GM12878 (cell line): ENCODE data around the gene BORCS5. TPM values are rescaled to one million over a fixed set of nuclear protein-coding genes. Genes with fewer than 3 reads are reported as not detected.
A peak's percentile ranks its signal among the peaks of the same experiment; 100 is the strongest.

ENCODE experiments used
- BMI1 ChIP-seq: fragments of 450-650 bp; IDR thresholded peaks from 2 replicates; pipeline ENCODE4 v1.6.1; 2016; ENCODE audit warnings: mild to moderate bottlenecking, moderate library complexity, borderline replicate concordance
- IKZF2 ChIP-seq, 2 experiments: fragments of 450-650 bp; IDR thresholded peaks; 2 replicates each; pipeline ENCODE4 v1.6.1; 2017; ENCODE audit warnings: mild to moderate bottlenecking in 2 of 2, moderate library complexity in 2 of 2
- MEF2B ChIP-seq: fragments of 450-650 bp; IDR thresholded peaks from 2 replicates; pipeline ENCODE4 v1.6.1; 2018; ENCODE audit warnings: mild to moderate bottlenecking, moderate library complexity; ENCODE audit not compliant: partially characterized antibody, poor library complexity, severe bottlenecking
- NBN ChIP-seq: fragments of 450-650 bp; IDR thresholded peaks from 2 replicates; pipeline ENCODE4 v1.6.1; 2016
- PAX8 ChIP-seq: fragments of 450-650 bp; IDR thresholded peaks from 2 replicates; pipeline ENCODE4 v1.6.1; 2017; ENCODE audit warnings: mild to moderate bottlenecking, moderate library complexity
- RBBP5 ChIP-seq: fragments of 200-600 bp; sonication (generic); conservative IDR thresholded peaks from 2 replicates; pipeline ENCODE4 v1.6.1; 2016
- SPI1 ChIP-seq: IDR thresholded peaks from 2 replicates; pipeline ENCODE4 v1.6.1; 2011; ENCODE audit warnings: low read depth, mild to moderate bottlenecking, low read length, moderate library complexity, borderline replicate concordance; ENCODE audit not compliant: insufficient read depth
- WRNIP1 ChIP-seq: IDR thresholded peaks from 2 replicates; pipeline ENCODE4 v1.6.1; 2011; ENCODE audit warnings: low read depth, low read length, improper control_type of control experiment, borderline replicate concordance
- ZNF207 ChIP-seq: fragments of 450-650 bp; IDR thresholded peaks from 2 replicates; pipeline ENCODE4 v1.6.1; 2014; ENCODE audit warnings: antibody characterized with exemption, mild to moderate bottlenecking, borderline replicate concordance
- ZNF217 ChIP-seq: fragments of 450-650 bp; IDR thresholded peaks from 2 replicates; pipeline ENCODE4 v1.6.1; 2017; ENCODE audit warnings: antibody characterized with exemption, mild to moderate bottlenecking
- polyA plus RNA-seq, 11 experiments: library from polyadenylated mRNA; depleted of rRNA in 4 of 11; unstranded in 6 of 11; stranded (reverse) in 5 of 11; fragments of >200 nt; fragmentation: Nextera tagmentation in 4 of 11; fragmentation: Illumina TruSeq in 1 of 11; extraction: Ambion mirVana in 4 of 11; extraction: Trizol in 1 of 11; gene quantifications; 1 replicate in 1 of 11; 2 replicates in 10 of 11; pipeline versions ENCODE4 v1.2.1 to v1.2.3, GENCODE V29; 2011 to 2016; ENCODE audit warnings: inconsistent platforms in 2 of 11, missing spikeins in 2 of 11, low read depth in 1 of 11
- total RNA-seq, 4 experiments: library from RNA; depleted of rRNA in 3 of 4; stranded (reverse); fragments of >200 nt in 3 of 4; fragmentation: Illumina TruSeq in 1 of 4; extraction: Trizol in 1 of 4; gene quantifications; 2 replicates each; pipeline versions ENCODE4 v1.2.1 to v1.2.3, GENCODE V29; 2013 to 2021
- TF ChIP-seq, protein P1 (sequence below): fragments of 450-650 bp; IDR thresholded peaks from 2 replicates; pipeline ENCODE4 v1.6.1; 2017; ENCODE audit warnings: antibody characterized with exemption, mild to moderate bottlenecking, moderate library complexity
- TF ChIP-seq, protein P2 (sequence below): fragments of 150-350 bp; IDR thresholded peaks from 2 replicates; pipeline ENCODE4 v1.6.1; 2014; ENCODE audit warnings: mild to moderate bottlenecking, low read depth, low read length
- TF ChIP-seq, protein P3 (sequence below): fragments of 450-650 bp; IDR thresholded peaks from 2 replicates; pipeline ENCODE4 v1.6.1; 2017; ENCODE audit warnings: mild to moderate bottlenecking, low read depth, inconsistent platforms; ENCODE audit not compliant: poor library complexity, severe bottlenecking
- TF ChIP-seq, protein P4 (sequence below): fragments of 450-650 bp; IDR thresholded peaks from 2 replicates; pipeline ENCODE4 v1.6.1; 2017; ENCODE audit warnings: mild to moderate bottlenecking, moderate library complexity
- TF ChIP-seq, protein P5 (sequence below): fragments of 450-650 bp; conservative IDR thresholded peaks from 2 replicates; pipeline ENCODE4 v1.6.1; 2017; ENCODE audit warnings: mild to moderate bottlenecking, moderate library complexity

The BORCS5 gene
- total and polyA plus RNA-seq, 10 of the 15 experiments (the other 5 are each of a cell fraction or from before 2014, with no cell fraction given) = 1.4 to 39.7 (median 16.1) TPM

DNA sequence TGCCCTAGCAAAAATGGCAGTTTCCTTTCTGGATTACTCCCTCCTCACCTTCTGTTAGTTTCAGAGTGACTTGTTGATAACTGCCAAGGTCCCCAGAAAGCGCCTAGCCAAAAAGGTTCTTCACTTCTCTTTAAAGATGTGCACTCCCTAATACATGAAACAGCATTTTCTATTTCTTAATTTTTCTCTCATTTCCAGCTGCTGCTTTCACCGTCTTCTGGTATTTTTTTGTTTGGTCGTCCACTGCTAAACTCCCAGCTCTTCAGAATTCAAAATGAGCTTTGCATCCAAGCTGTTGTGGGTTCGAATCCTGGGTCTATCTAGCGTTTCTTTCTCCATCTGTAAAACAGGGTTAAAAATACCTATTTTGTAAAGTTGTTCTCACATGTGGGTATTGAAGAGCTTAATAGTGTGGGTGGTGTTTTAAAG lies 397 bp upstream of the BORCS5 start (continued):
- TF ChIP-seq, protein P1, sequence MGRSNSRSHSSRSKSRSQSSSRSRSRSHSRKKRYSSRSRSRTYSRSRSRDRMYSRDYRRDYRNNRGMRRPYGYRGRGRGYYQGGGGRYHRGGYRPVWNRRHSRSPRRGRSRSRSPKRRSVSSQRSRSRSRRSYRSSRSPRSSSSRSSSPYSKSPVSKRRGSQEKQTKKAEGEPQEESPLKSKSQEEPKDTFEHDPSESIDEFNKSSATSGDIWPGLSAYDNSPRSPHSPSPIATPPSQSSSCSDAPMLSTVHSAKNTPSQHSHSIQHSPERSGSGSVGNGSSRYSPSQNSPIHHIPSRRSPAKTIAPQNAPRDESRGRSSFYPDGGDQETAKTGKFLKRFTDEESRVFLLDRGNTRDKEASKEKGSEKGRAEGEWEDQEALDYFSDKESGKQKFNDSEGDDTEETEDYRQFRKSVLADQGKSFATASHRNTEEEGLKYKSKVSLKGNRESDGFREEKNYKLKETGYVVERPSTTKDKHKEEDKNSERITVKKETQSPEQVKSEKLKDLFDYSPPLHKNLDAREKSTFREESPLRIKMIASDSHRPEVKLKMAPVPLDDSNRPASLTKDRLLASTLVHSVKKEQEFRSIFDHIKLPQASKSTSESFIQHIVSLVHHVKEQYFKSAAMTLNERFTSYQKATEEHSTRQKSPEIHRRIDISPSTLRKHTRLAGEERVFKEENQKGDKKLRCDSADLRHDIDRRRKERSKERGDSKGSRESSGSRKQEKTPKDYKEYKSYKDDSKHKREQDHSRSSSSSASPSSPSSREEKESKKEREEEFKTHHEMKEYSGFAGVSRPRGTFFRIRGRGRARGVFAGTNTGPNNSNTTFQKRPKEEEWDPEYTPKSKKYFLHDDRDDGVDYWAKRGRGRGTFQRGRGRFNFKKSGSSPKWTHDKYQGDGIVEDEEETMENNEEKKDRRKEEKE = no peak
- peak; percentile 31; the same call in 1 of the 2 replicates for TF ChIP-seq ZNF207
- no peak for TF ChIP-seq WRNIP1
- no peak for TF ChIP-seq RBBP5
- peak; percentile 33 for TF ChIP-seq MEF2B
- TF ChIP-seq, protein P2, sequence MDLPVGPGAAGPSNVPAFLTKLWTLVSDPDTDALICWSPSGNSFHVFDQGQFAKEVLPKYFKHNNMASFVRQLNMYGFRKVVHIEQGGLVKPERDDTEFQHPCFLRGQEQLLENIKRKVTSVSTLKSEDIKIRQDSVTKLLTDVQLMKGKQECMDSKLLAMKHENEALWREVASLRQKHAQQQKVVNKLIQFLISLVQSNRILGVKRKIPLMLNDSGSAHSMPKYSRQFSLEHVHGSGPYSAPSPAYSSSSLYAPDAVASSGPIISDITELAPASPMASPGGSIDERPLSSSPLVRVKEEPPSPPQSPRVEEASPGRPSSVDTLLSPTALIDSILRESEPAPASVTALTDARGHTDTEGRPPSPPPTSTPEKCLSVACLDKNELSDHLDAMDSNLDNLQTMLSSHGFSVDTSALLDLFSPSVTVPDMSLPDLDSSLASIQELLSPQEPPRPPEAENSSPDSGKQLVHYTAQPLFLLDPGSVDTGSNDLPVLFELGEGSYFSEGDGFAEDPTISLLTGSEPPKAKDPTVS = no peak
- 0 out of 2 replicates have a peak, but pooled peaks have one; percentile 43 for TF ChIP-seq BMI1
- TF ChIP-seq, protein P3, sequence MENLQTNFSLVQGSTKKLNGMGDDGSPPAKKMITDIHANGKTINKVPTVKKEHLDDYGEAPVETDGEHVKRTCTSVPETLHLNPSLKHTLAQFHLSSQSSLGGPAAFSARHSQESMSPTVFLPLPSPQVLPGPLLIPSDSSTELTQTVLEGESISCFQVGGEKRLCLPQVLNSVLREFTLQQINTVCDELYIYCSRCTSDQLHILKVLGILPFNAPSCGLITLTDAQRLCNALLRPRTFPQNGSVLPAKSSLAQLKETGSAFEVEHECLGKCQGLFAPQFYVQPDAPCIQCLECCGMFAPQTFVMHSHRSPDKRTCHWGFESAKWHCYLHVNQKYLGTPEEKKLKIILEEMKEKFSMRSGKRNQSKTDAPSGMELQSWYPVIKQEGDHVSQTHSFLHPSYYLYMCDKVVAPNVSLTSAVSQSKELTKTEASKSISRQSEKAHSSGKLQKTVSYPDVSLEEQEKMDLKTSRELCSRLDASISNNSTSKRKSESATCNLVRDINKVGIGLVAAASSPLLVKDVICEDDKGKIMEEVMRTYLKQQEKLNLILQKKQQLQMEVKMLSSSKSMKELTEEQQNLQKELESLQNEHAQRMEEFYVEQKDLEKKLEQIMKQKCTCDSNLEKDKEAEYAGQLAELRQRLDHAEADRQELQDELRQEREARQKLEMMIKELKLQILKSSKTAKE = peak; percentile 59
- TF ChIP-seq SPI1 = no peak
- no peak for TF ChIP-seq PAX8
- peak; percentile 96 for TF ChIP-seq ZNF217
- peak; percentile 47; the same call in 1 of the 2 replicates for TF ChIP-seq NBN
- TF ChIP-seq, protein P4, sequence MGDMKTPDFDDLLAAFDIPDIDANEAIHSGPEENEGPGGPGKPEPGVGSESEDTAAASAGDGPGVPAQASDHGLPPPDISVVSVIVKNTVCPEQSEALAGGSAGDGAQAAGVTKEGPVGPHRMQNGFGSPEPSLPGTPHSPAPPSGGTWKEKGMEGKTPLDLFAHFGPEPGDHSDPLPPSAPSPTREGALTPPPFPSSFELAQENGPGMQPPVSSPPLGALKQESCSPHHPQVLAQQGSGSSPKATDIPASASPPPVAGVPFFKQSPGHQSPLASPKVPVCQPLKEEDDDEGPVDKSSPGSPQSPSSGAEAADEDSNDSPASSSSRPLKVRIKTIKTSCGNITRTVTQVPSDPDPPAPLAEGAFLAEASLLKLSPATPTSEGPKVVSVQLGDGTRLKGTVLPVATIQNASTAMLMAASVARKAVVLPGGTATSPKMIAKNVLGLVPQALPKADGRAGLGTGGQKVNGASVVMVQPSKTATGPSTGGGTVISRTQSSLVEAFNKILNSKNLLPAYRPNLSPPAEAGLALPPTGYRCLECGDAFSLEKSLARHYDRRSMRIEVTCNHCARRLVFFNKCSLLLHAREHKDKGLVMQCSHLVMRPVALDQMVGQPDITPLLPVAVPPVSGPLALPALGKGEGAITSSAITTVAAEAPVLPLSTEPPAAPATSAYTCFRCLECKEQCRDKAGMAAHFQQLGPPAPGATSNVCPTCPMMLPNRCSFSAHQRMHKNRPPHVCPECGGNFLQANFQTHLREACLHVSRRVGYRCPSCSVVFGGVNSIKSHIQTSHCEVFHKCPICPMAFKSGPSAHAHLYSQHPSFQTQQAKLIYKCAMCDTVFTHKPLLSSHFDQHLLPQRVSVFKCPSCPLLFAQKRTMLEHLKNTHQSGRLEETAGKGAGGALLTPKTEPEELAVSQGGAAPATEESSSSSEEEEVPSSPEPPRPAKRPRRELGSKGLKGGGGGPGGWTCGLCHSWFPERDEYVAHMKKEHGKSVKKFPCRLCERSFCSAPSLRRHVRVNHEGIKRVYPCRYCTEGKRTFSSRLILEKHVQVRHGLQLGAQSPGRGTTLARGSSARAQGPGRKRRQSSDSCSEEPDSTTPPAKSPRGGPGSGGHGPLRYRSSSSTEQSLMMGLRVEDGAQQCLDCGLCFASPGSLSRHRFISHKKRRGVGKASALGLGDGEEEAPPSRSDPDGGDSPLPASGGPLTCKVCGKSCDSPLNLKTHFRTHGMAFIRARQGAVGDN = no peak
- no peak for TF ChIP-seq IKZF2 (IDR thresholded peaks at IDR 0.05)
- TF ChIP-seq, protein P5, sequence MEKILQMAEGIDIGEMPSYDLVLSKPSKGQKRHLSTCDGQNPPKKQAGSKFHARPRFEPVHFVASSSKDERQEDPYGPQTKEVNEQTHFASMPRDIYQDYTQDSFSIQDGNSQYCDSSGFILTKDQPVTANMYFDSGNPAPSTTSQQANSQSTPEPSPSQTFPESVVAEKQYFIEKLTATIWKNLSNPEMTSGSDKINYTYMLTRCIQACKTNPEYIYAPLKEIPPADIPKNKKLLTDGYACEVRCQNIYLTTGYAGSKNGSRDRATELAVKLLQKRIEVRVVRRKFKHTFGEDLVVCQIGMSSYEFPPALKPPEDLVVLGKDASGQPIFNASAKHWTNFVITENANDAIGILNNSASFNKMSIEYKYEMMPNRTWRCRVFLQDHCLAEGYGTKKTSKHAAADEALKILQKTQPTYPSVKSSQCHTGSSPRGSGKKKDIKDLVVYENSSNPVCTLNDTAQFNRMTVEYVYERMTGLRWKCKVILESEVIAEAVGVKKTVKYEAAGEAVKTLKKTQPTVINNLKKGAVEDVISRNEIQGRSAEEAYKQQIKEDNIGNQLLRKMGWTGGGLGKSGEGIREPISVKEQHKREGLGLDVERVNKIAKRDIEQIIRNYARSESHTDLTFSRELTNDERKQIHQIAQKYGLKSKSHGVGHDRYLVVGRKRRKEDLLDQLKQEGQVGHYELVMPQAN = 0 out of 2 replicates have a peak, but pooled peaks have one; percentile 14
- TF ChIP-seq, all 136 proteins: peak for 10
